Immature natural killer cell (primary cell): ENCODE data around the gene MPND. TPM values are rescaled to one million over a fixed set of nuclear protein-coding genes. Genes with fewer than 3 reads are reported as not detected.
A peak's percentile ranks its signal among the peaks of the same experiment; 100 is the strongest.

ENCODE experiments used
- DNase-seq, 3 donors: peaks; one replicate each; pipeline ENCODE4 v3.0.0; 2022; ENCODE audit warnings: mixed read lengths in 1 of 3
- H3K27ac Mint-ChIP-seq, 6 donors: one replicate each; pipeline ENCODE4 v1.8.0; 2020; ENCODE audit warnings: mixed read lengths in 6 of 6, mild to moderate bottlenecking in 5 of 6, inconsistent platforms in 4 of 6, moderate library complexity in 3 of 6
- H3K27me3 Mint-ChIP-seq, 3 donors: one replicate each; pipeline ENCODE4 v1.8.0; 2020 to 2021; ENCODE audit warnings: low read depth in 3 of 3, mild to moderate bottlenecking in 3 of 3, mixed read lengths in 3 of 3, moderate library complexity in 3 of 3, inconsistent platforms in 1 of 3
- H3K36me3 Mint-ChIP-seq, 3 donors: one replicate each; pipeline ENCODE4 v1.8.0; 2020; ENCODE audit warnings: mixed read lengths in 3 of 3, inconsistent platforms in 2 of 3, mild to moderate bottlenecking in 2 of 3
- H3K4me1 Mint-ChIP-seq, 2 donors: one replicate each; pipeline ENCODE4 v1.8.0; 2020; ENCODE audit warnings: inconsistent platforms in 2 of 2, mild to moderate bottlenecking in 2 of 2, mixed read lengths in 2 of 2, moderate library complexity in 1 of 2
- H3K4me3 Mint-ChIP-seq, 5 donors: one replicate each; pipeline ENCODE4 v1.8.0; 2020; ENCODE audit warnings: mild to moderate bottlenecking in 5 of 5, mixed read lengths in 5 of 5, inconsistent platforms in 3 of 5, moderate library complexity in 3 of 5
- H3K9me3 Mint-ChIP-seq, 6 donors: one replicate each; pipeline ENCODE4 v1.8.0; 2020; ENCODE audit warnings: mild to moderate bottlenecking in 6 of 6, mixed read lengths in 6 of 6, inconsistent platforms in 4 of 6, moderate library complexity in 3 of 6
- polyA plus RNA-seq, 3 donors: library from polyadenylated mRNA; unstranded; fragments of 300-500 nt; fragmentation: Illumina TruSeq; gene quantifications; one replicate each; pipeline ENCODE4 v1.2.3, GENCODE V29; 2021

Gene MPND
- polyA plus RNA-seq, 3 donors from 2014 or later = 9.0 to 13.4 (median 11.3) TPM

GRCh38 chr19:4368128-4368820 is 24.9 kb downstream of the MPND start:
- H3K4me1 Mint-ChIP-seq = peaks cover 41 to 43% of the 10 kb centered on the region in 2 donors

GRCh38 chr19:4369109-4369887 is 25.9 kb downstream of the MPND start:
- peaks cover 48 to 50% of the 10 kb centered on the region in 2 donors for H3K4me1 Mint-ChIP-seq
- no peaks in the 10 kb centered on the region for H3K9me3 Mint-ChIP-seq

More at GRCh38 chr19:4368128-4368820, 24.9 kb downstream of the MPND start:
- Mint-ChIP-seq H3K9me3 (no peaks in the 10 kb centered on the region), H3K27ac (peak overlapping the region; percentile 86 to 98 (median 96)), H3K36me3 (no peaks in the 10 kb centered on the region), H3K27me3 (peaks cover 1 to 7% (median 2%) of the 10 kb centered on the region in 3 donors), H3K4me3 (peak overlapping the region; percentile 81 to 96 (median 87))
- DNase-seq = no peak

GRCh38 chr19:4369888-4370260 is 26.5 kb downstream of the MPND start:
- peak overlapping the region; percentile 77 to 96 (median 87) for H3K4me3 Mint-ChIP-seq
- peaks cover 48 to 50% of the 10 kb centered on the region in 2 donors for H3K4me1 Mint-ChIP-seq
- H3K36me3 Mint-ChIP-seq = no peaks in the 10 kb centered on the region
- peak overlapping the region; percentile 86 to 98 (median 94) for H3K27ac Mint-ChIP-seq
- peaks cover 0 to 7% (median 2%) of the 10 kb centered on the region in 3 donors for H3K27me3 Mint-ChIP-seq
- peak; percentile 77 to 83 (median 82) for DNase-seq
- H3K9me3 Mint-ChIP-seq = no peaks in the 10 kb centered on the region

More at GRCh38 chr19:4369109-4369887, 25.9 kb downstream of the MPND start:
- peak overlapping the region; percentile 81 to 96 (median 87) for H3K4me3 Mint-ChIP-seq
- H3K27me3 Mint-ChIP-seq = peaks cover 1 to 7% (median 2%) of the 10 kb centered on the region in 3 donors
- DNase-seq = peak; percentile 68 to 75 (median 72)
- peak overlapping the region; percentile 86 to 98 (median 96) for H3K27ac Mint-ChIP-seq
- H3K36me3 Mint-ChIP-seq = no peaks in the 10 kb centered on the region

- Mint-ChIP-seq H3K9me3 (no peaks in the 10 kb centered on the region), H3K4me3 (peak overlapping the region; percentile 42 to 87 (median 53)), H3K36me3 (no peaks in the 10 kb centered on the region), H3K4me1 (peaks cover 50 to 52% of the 10 kb centered on the region in 2 donors), H3K27me3 (peaks cover 0 to 7% (median 2%) of the 10 kb centered on the region in 3 donors), H3K27ac (peak overlapping the region; percentile 20 to 91 (median 76))
- no peak for DNase-seq
Measured at GRCh38 chr19:4370418-4371041, 27.2 kb downstream of the MPND start.

GRCh38 chr19:4371247-4372164 is 28.1 kb downstream of the MPND start:
- peaks cover 0 to 7% (median 2%) of the 10 kb centered on the region in 3 donors for H3K27me3 Mint-ChIP-seq
- no peaks in the 10 kb centered on the region for H3K36me3 Mint-ChIP-seq
- H3K4me3 Mint-ChIP-seq = peak overlapping the region; percentile 30 to 55 (median 50)
- H3K27ac Mint-ChIP-seq = peak overlapping the region; percentile 20 to 91 (median 76)
- peaks cover 57 to 62% of the 10 kb centered on the region in 2 donors for H3K4me1 Mint-ChIP-seq
- H3K9me3 Mint-ChIP-seq = no peaks in the 10 kb centered on the region
- DNase-seq = no peak

GRCh38 chr19:4372165-4373012 is 29.0 kb downstream of the MPND start:
- H3K27me3 Mint-ChIP-seq = peaks cover 0 to 7% (median 2%) of the 10 kb centered on the region in 3 donors
- DNase-seq = no peak
- H3K4me1 Mint-ChIP-seq = peaks cover 62 to 69% of the 10 kb centered on the region in 2 donors
- H3K4me3 Mint-ChIP-seq = no peak overlapping the region
- H3K9me3 Mint-ChIP-seq = no peaks in the 10 kb centered on the region
- H3K36me3 Mint-ChIP-seq = no peaks in the 10 kb centered on the region
- H3K27ac Mint-ChIP-seq = no peak overlapping the region

- Mint-ChIP-seq H3K4me1 (peaks cover 60 to 64% of the 10 kb centered on the region in 2 donors), H3K4me3 (no peak overlapping the region), H3K36me3 (no peaks in the 10 kb centered on the region), H3K27me3 (peaks cover 0 to 5% (median 2%) of the 10 kb centered on the region in 3 donors), H3K27ac (no peak overlapping the region), H3K9me3 (no peaks in the 10 kb centered on the region)
- no peak for DNase-seq
Measured at GRCh38 chr19:4373013-4373367, 29.6 kb downstream of the MPND start.

GRCh38 chr19:4373601-4374497 is 30.5 kb downstream of the MPND start:
- peaks cover under 1 to 4% (median 2%) of the 10 kb centered on the region in 3 donors for H3K27me3 Mint-ChIP-seq
- peak overlapping the region in 2 of 5 donors; percentile 8 to 68 for H3K4me3 Mint-ChIP-seq
- no peak for DNase-seq
- H3K27ac Mint-ChIP-seq = peak overlapping the region in 2 of 6 donors; percentile 30 to 91
- peaks cover 55 to 58% of the 10 kb centered on the region in 2 donors for H3K4me1 Mint-ChIP-seq
- H3K36me3 Mint-ChIP-seq = no peaks in the 10 kb centered on the region
- H3K9me3 Mint-ChIP-seq = no peaks in the 10 kb centered on the region

- DNase-seq = no peak
- Mint-ChIP-seq H3K4me3 (no peak overlapping the region), H3K4me1 (peaks cover 57 to 58% of the 10 kb centered on the region in 2 donors), H3K27me3 (peaks cover 2% of the 10 kb centered on the region in 3 donors), H3K27ac (no peak overlapping the region), H3K9me3 (no peaks in the 10 kb centered on the region), H3K36me3 (peaks cover 0 to 2% (median 0%) of the 10 kb centered on the region in 3 donors)
Measured at GRCh38 chr19:4374498-4375163, 31.3 kb downstream of the MPND start.

GRCh38 chr19:4375164-4376027 is 32.0 kb downstream of the MPND start:
- peaks cover 0 to 2% (median 2%) of the 10 kb centered on the region in 3 donors for H3K27me3 Mint-ChIP-seq

More at GRCh38 chr19:4375164-4376027, 32.0 kb downstream of the MPND start:
- peaks cover 0 to 4% (median 0%) of the 10 kb centered on the region in 3 donors for H3K36me3 Mint-ChIP-seq
- DNase-seq = no peak
- H3K4me3 Mint-ChIP-seq = no peak overlapping the region
- peaks cover 57 to 58% of the 10 kb centered on the region in 2 donors for H3K4me1 Mint-ChIP-seq
- no peaks in the 10 kb centered on the region for H3K9me3 Mint-ChIP-seq
- peak overlapping the region in 1 of 6 donors; percentile 35 for H3K27ac Mint-ChIP-seq
